ENCODE data around the gene KITLG. TPM values are rescaled to one million over a fixed set of nuclear protein-coding genes. Genes with fewer than 3 reads are reported as not detected.

Gene KITLG
- total and polyA plus RNA-seq, 2 donors (not counting 1 experiment from before 2014, with no cell fraction given): not detected

GRCh38 chr12:88623777-88624548 lies 43.7 kb upstream of the KITLG start:
- Histone ChIP-seq H3K27ac (ENCODE audit: low read length in 2 of 2) (no peak overlapping the region), H3K4me3 (ENCODE audit: control extremely low read depth in 1 of 5, extremely low read depth in 1 of 5, insufficient read depth in 1 of 5, low read depth in 2 of 5, low read length in 4 of 5) (no peak overlapping the region), H3K79me2 (ENCODE audit: control insufficient read depth, insufficient read depth, low read length) (no peaks in the 10 kb centered on the region), H3K27me3 (replicated peaks in 1 of 4; ENCODE audit: control extremely low read depth in 1 of 4, control insufficient read depth in 3 of 4, insufficient read depth in 4 of 4, low read length in 3 of 4) (no peaks in the 10 kb centered on the region), H3K9me3 (ENCODE audit: control extremely low read depth in 1 of 3, control insufficient read depth in 2 of 3, insufficient read depth in 1 of 3, low read length in 2 of 3) (no peaks in the 10 kb centered on the region), H3K4me1 (ENCODE audit: control insufficient read depth in 2 of 2, insufficient read depth in 2 of 2, low read length in 2 of 2) (no peaks in the 10 kb centered on the region), H2AFZ (ENCODE audit: insufficient read depth, low read depth, low read length, poor library complexity, severe bottlenecking) (no peak overlapping the region), H3K9ac (ENCODE audit: low read length) (no peak overlapping the region), H3K4me2 (replicated peaks; ENCODE audit: low read depth, low read length, poor library complexity, severe bottlenecking) (no peak overlapping the region), H4K20me1 (ENCODE audit: control insufficient read depth, insufficient read depth, low read length, poor library complexity, severe bottlenecking) (no peaks in the 10 kb centered on the region), H3K36me3 (replicated peaks in 1 of 2; ENCODE audit: control extremely low read depth in 1 of 2, control insufficient read depth in 1 of 2, extremely low read depth in 1 of 2, insufficient read depth in 2 of 2, low read length in 1 of 2) (no peaks in the 10 kb centered on the region)
- H3K4me3 Mint-ChIP-seq: no peak overlapping the region
- H3K4me1 Mint-ChIP-seq: no peaks in the 10 kb centered on the region
- H3K27me3 Mint-ChIP-seq: no peaks in the 10 kb centered on the region
- intact Hi-C loops (cut with micrococcal nuclease): no loop called here
- peaks cover 2% of the 10 kb centered on the region for H3K9me3 Mint-ChIP-seq (ENCODE audit: insufficient read depth)
- ChIA-PET CTCF (no interaction called here), POLR2A (no interaction called here)
- no peak for DNase-seq
- no peak for ATAC-seq (ENCODE audit: low read depth)
- TF ChIP-seq EZH2 (IDR thresholded peaks at IDR 0.05; ENCODE audit: borderline replicate concordance, insufficient read depth, low read depth, low read length, poor library complexity, severe bottlenecking) (no peak), CTCF (IDR thresholded peaks at IDR 0.05) (no peak)
- 57% methylated on average over 3 of the region's 3 CpGs for WGBS (ENCODE audit: insufficient coverage)
- H3K27ac Mint-ChIP-seq: no peak overlapping the region

GRCh38 chr12:88617352-88617751 lies 37.1 kb upstream of the KITLG start:
- no peak for ATAC-seq (ENCODE audit: low read depth)
- no peak overlapping the region for H3K27ac ChIP-seq (ENCODE audit: low read length in 2 of 2)
- no peak for TF ChIP-seq CTCF (IDR thresholded peaks at IDR 0.05)
- no peak for TF ChIP-seq EZH2 (IDR thresholded peaks at IDR 0.05; ENCODE audit: borderline replicate concordance, insufficient read depth, low read depth, low read length, poor library complexity, severe bottlenecking)
- WGBS (ENCODE audit: insufficient coverage): 50% methylated on average over 1 of the region's 1 CpG
- no peaks in the 10 kb centered on the region for H4K20me1 ChIP-seq (ENCODE audit: control insufficient read depth, insufficient read depth, low read length, poor library complexity, severe bottlenecking)
- CTCF ChIA-PET: no interaction called here
- no peak overlapping the region for H2AFZ ChIP-seq (ENCODE audit: insufficient read depth, low read depth, low read length, poor library complexity, severe bottlenecking)
- H3K4me1 ChIP-seq (ENCODE audit: control insufficient read depth in 2 of 2, insufficient read depth in 2 of 2, low read length in 2 of 2): no peaks in the 10 kb centered on the region
- no peak overlapping the region for H3K27ac Mint-ChIP-seq
- no peak overlapping the region for H3K4me3 Mint-ChIP-seq
- POLR2A ChIA-PET: no interaction called here
- no peaks in the 10 kb centered on the region for H3K4me1 Mint-ChIP-seq
- peaks cover 2% of the 10 kb centered on the region for H3K9me3 Mint-ChIP-seq (ENCODE audit: insufficient read depth)
- intact Hi-C loops (cut with micrococcal nuclease): no loop called here
- H3K4me3 ChIP-seq (ENCODE audit: control extremely low read depth in 1 of 5, extremely low read depth in 1 of 5, insufficient read depth in 1 of 5, low read depth in 2 of 5, low read length in 4 of 5): no peak overlapping the region
- H3K36me3 ChIP-seq (replicated peaks in 1 of 2; ENCODE audit: control extremely low read depth in 1 of 2, control insufficient read depth in 1 of 2, extremely low read depth in 1 of 2, insufficient read depth in 2 of 2, low read length in 1 of 2): no peaks in the 10 kb centered on the region
- H3K4me2 ChIP-seq (replicated peaks; ENCODE audit: low read depth, low read length, poor library complexity, severe bottlenecking): no peak overlapping the region
- DNase-seq: no peak
- no peaks in the 10 kb centered on the region for H3K79me2 ChIP-seq (ENCODE audit: control insufficient read depth, insufficient read depth, low read length)
- no peaks in the 10 kb centered on the region for H3K27me3 ChIP-seq (replicated peaks in 1 of 4; ENCODE audit: control extremely low read depth in 1 of 4, control insufficient read depth in 3 of 4, insufficient read depth in 4 of 4, low read length in 3 of 4)
- no peaks in the 10 kb centered on the region for H3K9me3 ChIP-seq (ENCODE audit: control extremely low read depth in 1 of 3, control insufficient read depth in 2 of 3, insufficient read depth in 1 of 3, low read length in 2 of 3)
- H3K27me3 Mint-ChIP-seq: no peaks in the 10 kb centered on the region
- no peak overlapping the region for H3K9ac ChIP-seq (ENCODE audit: low read length)
